Non-pigmented ciliary epithelial cell (primary cell): ENCODE measurements around the gene TRPM5.

Source experiments
- DNase-seq: peaks from one replicate; pipeline ENCODE4 v3.0.0-alpha.2; 2010; ENCODE audit warnings: low read depth

The TRPM5 gene

DNA sequence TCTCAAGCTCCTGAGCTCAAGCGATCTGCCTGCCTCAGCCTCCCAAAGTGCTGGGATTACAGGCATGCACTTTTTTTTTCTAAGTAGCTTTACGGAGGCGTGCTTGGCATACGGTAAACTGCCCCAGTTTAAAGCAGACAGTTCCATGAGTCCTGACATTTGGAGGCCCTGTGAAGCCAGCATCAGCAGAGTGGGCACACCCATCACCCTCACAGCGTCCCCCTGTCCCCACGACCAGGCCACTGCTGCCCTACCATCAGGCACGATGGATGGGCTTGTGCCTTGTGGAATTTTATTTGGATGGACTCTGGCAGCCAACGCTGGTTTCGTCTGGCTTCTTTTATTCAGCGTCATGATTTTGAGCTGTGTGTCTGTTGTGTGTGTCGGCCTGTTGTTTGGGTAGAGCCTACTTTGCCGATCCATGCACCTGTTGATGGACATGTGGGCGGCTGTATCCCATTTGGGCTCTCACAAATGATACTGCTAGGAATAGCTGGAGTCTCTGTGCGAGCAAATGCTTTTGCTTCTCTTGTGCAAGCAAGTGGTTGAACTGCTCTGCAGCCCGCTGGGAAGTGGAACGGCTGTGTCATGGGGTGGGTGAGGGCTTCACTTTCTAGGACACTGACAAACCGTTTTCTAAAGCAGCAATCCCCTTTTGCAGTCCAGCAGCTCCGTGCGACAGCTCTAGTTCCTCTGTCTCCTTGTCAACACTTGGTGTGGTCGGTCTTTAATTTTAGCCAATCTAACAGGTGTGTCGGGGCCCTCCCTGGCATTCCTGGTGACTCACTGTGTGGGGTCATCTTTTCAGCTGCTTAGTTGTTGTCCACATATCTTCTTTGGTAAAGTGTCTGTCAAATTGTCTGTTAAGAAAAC is 24.3 kb upstream of the TRPM5 start:
- DNase-seq, result no peak

DNA sequence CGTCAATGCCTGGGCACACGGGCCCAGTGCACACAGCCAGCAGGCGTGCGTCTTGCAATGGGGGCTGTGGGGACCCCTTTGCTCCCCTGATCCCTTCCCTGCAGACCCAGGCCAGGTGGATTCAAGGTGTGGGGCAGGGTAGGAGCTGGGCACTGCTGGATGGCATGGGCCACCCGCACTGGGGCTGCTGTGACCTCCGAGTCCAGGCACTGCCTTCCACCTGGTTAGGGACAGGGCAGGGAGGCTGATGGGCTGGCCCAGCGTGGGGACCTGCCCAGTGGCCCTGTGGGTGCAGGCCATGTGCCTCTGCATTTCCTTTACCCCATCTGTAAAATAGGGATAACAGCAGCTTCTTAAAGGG is 23.4 kb upstream of the TRPM5 start:
- no peak for DNase-seq

DNA sequence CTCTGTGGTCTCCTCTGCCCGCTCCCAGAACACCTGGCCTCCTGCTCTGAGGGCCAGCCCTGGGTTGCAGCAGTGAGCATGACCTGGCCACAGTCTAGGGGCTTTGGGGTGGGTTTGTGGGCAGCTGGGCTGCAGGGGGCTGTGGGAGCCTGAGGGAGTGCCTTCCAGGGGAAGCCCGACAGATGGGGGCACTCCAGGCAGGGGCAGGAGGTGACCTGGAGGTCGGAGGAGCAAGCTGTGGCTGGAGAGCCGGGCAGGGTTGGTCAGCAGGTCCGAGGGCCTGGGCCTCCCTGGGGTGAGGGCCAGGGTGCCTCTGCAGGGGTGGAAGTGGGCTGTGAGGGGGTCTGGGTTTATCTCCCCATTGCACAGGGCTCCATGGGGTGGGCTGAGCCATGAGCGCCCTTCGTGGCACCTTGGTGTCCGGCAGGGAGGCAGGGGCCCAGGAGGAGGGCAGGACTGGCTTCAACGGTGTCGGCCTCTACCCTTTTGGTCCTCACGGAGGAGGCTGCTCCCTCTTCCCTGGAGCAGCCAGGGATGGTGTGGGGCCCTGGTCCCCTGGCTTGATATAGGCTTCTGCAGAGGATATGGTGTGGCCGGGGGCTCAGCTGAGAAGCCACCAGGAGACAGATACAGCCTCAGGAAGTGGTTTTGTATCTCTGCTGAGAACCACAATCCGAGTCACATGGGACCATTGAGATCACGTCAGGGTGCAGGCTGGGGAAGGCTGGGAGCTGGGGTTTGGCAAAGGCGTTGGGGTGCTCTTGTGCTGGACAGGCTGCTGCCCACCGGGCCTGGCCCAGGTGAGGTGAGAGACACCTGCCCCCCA is 22.8 kb upstream of the TRPM5 start:
- no peak for DNase-seq

DNA sequence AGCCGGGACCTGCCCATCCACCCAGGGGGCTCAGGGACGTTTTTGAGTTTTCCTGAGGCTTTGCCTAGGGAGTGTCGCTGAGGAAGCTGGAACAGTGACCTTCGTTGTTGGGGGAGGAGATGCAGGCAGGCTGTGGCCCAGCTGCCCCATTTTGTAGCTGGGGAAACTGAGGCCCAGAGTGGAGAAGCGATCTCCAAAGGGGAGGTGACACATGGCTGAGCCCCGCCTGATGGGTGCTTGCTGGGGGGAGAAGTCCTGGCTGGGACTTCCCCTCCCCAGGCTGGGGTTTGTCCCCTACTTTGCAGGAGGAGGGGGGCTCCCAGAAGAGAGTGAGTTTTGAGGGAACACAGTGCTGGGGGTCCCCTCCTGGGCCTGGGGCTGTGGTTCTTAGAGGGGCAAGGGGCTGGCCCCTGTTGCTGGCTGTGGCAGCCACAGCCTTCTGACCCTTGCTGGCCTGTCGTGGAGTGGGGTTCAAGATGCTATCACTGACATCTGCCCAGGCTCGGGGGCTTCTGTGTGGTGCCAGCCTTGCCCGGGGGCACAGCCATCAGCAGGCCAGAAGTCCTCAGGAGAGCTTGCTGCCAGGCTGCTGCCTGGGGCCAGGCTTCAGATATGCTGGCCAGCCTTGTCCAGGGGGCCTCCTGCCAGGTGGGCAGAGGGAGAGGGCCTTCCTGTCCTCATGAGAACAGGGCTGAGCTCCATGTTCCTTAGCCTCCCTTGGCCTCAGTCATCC is 21.9 kb upstream of the TRPM5 start:
- DNase-seq, result no peak

DNA sequence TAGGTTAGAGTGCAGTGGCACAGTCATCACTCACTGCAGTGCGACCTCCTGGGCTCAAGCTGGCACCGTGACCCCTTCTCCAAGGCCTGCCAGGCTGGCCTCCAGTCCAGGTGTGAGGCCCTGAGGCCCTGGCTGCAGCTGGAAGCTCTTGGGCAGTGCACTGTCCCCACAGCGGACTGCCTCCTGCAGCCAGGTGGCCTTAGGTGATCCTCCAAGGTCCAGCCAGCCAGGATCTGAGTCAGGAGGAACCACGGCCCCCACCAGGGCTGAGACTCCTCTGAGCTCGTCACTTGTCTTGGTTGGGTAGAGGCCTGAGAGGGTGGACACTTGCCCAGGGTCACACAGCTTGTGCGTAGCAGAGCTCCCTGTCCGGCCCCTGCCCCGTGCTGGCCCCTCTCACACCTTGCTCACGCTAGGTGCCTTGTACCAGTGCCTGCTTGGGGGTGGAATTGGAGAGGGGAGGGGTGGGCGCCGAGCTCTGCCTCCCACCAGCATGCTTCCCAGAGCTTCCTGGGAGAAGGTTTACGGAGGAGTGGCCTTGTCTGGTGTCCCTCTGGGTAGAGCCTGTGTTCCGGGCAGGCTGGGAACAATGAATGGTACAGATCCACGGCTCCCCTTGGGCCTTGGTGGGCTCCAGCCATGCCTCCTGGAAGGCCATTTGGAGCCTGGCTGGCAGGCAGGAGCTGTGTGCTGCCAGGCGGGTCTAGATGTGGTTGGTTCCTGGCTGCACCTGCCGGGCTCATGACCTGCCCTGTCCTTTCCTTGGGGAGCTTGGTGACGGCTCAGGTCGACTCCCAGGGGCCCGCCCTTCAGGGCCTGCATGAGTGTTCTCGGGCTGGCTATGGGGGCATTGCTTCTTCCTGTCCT is 21.1 kb upstream of the TRPM5 start:
- no peak for DNase-seq

DNA sequence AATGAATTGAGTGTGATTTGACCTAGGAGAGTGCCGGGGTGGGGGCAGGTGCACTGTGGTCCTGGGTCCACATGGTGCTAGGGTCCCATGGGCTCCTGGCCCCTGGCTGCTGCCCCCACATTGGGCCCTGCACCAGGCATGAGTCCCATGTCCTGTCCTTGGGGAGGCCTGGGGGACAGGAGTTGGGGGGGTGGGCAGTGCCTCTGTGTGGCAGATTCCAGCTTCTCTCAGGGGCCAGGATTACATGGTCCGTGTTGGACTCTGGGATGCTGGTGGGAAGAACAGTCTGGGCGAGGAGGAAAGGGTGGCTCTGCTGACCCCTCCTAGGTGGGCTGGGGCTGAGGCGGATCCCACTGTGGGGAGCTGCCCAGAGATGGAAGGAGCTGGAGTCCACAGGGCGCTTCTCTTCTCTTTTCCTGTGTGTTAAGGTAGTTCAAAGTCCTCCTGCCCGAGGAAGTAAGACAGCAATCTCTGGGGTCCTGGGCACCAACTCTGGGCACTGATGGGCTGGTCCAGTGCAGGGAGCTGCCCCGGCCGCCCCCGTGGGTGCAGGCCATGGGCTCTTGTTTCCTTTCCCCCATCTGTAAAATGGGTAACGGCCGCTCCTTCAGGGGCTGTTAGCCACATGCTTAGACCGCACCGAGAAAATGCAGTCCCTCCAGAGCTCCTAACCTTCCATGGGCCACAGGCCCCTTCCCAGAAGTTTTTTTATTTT is 20.3 kb upstream of the TRPM5 start:
- DNase-seq, result no peak

DNA sequence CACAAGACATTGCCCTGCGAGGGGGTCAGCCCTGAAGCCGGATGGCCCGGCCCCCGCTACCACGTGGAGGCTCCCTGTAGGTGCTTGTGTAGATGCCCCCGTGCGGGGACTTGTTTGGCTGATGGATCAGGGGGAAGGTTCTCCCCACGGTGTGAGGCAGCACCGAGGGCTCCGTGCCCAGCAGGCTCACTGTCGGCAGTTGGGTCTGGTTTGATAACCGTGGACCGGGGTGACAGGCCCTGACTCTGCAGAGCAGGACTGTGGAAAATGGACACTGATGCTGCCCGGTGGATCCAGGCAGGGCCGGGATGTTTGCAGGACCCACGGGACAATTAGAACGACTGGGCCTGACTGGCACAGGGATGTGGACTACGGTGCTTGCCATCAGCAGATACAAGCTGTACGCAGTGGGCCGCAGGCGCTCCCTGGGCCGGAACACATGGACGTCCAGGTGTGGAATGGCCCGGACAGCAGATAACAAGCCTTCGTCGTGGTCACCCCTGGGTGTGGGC is 19.5 kb upstream of the TRPM5 start:
- no peak for DNase-seq

DNA sequence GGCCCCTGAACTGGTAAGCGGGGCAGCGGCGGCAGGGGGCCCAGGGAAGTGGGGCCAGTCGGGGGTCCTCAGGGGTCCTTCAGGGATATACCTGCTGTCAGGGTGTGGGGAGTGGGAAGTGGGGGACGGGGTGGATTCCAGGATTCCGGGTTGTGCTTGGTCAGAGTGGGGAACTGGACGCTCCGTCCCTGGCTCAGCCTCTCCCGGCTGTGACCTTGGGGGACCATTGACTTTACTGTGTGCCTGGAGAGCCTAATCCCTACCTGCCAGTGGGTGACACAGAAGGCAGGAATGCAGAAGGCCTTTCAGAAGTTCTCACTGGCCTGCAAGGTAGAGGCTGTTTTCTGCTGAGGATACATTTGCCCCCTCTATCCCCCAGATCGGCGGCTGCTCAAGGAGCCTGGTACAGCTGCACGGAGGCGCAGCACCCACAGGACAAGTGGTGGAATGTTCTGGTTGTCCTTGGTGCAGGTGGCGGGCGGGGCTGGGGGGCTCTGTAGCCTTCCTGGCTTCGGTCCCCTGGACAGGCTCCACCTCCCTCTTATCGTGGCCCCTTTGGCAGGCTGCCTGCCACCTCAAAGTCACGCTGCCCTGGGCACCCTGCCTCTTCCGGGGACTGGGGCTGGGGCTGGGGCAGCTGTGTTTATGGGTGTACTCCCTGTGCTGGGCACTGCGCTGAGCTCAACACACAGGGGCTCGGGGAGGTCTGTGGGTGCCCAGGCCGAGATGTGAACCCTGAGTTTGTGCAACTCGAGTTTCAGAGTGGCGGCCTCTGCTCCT is 18.9 kb upstream of the TRPM5 start:
- no peak for DNase-seq

DNA sequence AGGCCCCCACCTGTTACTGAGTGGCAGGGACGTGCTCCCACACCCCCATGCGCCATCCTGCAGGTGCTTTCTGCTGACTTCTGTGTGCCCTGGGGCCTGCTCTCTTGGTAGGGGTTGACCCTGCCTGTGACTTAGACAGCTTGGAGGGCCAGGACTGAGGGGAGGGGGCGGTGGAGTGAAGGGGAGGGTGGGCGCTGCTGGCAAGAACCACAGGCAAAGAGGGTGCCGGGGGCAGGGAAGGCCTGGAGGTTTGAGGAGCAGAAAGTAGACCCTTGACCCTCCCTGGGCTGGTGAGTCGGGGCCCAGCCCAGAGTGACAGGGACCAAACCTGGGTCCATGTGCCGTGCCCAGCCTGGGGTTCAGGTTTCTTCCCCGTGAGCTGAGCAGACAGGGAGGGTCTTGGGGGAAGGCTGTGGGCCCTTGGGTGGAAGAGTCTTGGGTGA is 18.2 kb upstream of the TRPM5 start:
- no peak for DNase-seq

DNA sequence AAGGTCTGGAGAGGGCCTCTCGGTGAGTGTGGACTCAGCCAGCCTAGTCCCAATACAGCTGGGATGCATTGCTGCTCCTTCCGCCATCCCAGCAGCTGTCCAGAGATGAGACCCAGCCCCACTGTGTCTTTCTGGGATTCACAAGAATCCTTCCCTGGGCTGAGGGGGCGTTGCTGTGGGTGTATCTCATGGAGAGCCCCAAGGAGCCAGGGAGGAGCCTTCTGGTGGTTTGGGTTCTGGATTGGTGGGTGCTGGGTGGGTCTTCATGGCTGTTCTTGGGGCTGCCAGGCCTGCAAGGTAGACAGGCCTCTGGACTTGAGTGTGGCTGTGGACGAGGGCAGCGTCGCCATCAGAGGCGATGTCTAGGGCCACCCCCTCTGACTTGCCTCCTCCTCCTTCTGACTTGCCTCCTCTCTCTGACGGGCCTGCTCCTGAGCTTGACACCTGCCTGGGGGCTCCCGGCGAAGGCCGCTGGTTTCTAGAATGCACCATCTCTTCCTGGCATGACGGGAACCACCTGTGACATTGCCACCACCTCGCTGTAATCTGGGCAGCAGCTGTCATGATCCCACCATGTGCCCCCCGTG is 17.7 kb upstream of the TRPM5 start:
- no peak for DNase-seq

DNA sequence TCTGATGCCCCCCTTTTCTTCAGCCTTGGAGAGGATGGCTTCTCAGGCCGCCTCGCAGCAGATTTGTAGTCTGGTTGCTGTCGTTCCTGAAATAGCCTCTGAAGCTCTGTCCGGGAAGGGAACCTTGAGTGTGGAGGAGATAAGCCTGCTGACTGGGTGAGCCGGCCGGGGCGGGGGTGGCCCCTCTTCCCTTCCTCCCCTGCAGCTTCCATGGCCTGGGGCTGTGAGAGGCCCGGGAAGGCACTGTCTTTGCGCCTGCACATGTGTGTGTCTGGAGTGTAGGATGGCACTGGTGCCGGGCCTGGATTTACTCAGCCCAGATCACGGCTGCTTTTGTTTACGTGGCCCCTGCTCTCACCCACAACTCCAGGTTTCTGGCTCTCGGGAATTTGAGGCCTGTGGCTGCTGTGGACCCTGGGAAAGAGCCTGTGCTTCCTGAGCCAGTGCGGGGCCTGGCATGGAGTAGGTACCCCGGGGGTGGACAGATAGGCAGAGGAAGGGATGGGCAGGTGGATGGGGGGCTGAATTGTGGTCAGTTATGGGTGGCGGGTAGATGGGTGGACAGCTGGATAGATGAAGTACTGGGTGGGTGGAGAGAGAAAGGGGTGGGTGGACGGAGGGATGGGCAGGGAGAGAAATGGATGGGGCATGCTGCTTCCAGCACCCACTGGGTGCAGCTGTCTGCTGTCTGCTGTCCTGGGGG is 17.1 kb upstream of the TRPM5 start:
- DNase-seq, result no peak

DNA sequence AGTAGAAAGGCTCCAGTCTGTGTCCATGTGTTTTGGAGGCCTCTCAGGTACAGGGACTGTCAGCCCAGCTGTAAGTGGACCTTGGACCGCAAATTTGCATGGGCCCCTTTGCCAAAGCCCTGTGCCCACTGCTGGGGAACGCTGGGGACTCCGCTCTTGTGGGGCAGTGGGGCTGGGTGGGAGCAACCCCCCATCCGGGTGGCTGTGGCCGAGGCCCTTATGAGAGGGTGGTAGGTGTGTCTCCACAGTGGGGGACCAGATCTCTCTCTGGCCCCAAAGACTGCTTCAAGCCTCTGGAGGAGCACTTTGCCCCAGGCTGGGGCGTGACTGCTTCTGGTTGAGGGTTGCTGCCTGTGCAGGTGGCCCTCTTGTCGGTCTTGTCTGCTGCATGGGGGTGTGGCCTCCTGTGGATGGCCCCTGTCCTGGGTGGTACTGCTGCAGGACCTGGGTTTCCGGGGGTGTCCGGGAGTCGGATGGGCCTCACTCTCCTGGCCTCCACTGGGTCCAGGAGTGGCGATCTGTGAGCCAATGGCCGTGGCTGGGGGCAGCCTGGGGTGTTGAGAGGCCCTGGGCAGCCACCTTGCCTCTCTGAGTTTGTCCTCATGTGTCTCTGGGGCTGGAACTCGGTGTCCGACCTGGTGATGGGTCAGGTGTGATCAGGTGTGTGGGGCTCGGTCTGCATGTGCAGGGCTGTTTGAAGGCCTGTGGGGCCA is 16.4 kb upstream of the TRPM5 start:
- DNase-seq, result no peak

DNA sequence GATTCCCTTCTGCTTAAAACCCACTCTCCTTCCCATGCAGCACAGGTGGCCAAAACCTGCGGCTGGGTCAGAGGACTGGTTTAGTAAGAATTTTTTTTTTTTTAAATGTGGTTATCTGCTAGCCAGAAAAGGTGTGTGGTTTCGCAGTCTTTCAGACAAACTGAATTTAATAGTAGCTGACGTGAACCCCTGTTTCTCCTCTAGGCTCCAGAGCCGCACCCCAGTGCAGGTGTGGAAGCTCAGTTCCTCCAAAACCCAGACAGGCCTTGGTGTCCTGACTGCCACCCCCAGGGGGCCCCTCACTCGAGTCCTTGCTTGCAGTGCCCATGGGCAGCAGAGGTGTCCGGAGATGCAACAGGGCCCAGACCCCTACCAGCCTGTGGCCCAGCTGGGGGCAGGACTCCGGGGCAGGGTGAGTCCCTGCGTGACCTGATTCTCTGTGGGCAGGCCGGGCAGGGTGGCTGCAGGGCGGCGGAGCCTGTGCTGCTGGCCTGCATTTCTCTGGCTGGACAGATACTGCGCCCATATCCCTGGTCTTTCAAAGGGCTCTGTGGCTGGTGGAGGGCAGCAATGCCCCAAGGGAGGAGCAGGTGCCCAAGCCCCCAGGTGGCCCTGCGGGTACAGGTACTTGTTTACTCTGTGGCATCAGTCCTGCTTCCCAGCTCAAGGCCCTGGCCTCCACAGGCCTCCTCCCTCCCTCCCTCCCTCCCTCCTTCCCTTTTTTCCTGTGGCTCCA is 15.7 kb upstream of the TRPM5 start:
- no peak for DNase-seq

DNA sequence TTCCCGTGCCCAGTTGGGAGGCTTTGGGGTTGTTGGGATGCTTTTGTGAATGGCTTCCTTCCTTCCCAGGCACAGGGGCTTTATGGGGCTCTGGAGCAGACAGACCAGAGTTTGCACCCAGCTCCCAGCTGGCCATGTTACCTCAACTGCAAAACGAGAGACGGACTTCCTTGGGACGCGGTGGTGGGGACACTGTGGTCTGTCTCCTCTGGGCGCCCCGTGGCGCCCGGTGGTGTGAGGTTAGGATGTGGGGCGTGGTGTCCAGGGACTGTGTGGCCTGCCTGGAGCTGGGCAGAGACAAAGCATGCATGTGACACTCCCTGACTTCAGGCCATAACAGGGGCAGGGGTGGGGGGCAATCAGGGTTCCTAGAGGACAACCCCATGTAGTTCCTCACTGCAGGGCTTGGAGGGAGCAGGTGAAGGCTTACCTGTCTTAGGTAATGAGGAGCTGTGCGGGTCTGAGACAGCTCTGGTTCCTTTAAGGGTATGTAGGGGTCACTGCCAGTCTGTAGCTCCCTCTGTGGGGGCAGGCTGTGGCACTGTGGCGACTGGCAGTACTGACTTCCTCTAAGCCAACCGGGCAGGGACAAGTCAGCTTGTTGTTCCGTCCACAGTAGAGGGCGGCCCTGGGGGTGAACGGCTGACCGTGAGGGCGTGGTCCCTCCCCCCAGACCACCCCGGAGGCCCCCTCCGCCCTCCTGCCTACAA is 14.9 kb upstream of the TRPM5 start:
- no peak for DNase-seq

DNA sequence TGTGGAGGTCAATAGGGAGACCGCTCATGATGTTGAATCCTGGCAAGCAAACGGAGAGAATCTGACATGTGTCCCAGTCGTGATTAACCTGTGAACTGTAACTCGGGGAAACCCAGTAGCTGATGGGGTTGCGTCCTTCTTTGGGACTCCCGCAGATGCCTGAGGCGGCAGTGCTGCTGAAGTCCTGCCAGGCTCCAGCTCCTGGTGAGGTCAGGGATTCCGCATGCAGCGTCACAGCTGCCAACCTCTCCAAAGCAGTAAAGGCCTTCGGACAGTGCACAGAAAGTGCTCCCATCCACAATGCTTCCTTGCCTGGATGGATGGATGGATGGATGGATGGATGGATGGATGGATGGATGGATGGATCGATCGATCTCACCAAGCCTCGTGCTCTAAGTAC is 14.0 kb upstream of the TRPM5 start:
- DNase-seq, result no peak

DNA sequence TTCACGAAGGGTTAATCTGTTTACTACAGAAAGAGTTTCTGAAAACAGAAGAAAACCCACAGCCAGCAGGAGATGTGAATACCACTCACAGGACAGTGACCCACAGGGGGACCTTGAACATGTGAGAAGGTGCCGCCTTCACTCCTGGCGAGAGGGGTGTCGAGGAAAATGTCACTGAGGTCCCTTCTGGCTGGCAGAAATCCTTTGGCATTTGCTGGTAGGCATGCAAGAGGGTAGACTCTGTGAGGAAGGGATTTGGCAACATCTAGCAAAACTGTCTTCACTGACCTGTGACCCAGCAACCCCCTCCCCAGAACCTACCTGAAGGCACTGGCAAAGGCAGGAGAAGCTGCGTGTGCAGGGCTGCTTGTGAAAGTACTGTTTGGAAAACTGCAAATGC is 9.1 kb upstream of the TRPM5 start:
- DNase-seq, result no peak
